Measurements from ENCODE around the gene ZCCHC24. TPM values are rescaled to one million over a fixed set of nuclear protein-coding genes. Genes with fewer than 3 reads are reported as not detected.

ZCCHC24 gene
- polyA plus RNA-seq, 4 donors: 0.89 to 13.0 (median 11.4) TPM

DNA sequence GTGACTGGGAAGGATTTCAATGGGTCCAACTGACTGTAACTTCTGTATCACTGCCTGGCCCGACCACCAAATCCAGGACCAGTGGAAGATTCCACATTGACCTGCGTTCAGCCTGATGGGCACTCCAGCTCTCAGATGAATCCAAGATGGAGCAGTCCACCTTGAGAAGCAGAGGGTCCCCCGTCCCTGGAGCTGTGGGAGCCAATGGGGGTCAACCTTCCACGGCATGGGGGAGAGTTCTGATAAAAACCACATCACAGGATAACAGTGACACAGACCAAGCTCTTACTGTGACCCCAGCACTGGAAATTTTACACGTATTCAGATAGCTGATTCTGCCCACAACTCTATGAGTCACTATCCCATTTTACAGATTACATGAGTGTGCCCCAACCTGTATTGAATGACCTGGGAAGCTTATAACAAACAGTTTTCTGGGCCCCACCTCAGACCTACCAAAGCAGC, 11.2 kb downstream of the ZCCHC24 start:
- DNase-seq (no peak), FAIRE-seq (no peak)
- H3K4me1 ChIP-seq (ENCODE audit: control insufficient read depth in 3 of 3, insufficient read depth in 2 of 3, low read depth in 1 of 3, low read length in 2 of 3): peaks cover 0 to 29% (median 0%) of the 10 kb centered on the region in 3 donors
- H3K27ac ChIP-seq (ENCODE audit: low read depth in 1 of 3, low read length in 2 of 3): peak overlapping the region in 1 of 3 donors; percentile 37
- H3K27me3 ChIP-seq (ENCODE audit: control insufficient read depth in 3 of 3, insufficient read depth in 3 of 3, low read length in 3 of 3): no peaks in the 10 kb centered on the region
- no peak overlapping the region for H3K4me3 ChIP-seq (ENCODE audit: low read depth in 1 of 3, low read length in 3 of 3)
- peaks cover 0 to 46% (median 0%) of the 10 kb centered on the region in 3 donors for H3K36me3 ChIP-seq (ENCODE audit: control insufficient read depth in 3 of 3, insufficient read depth in 2 of 3, low read depth in 1 of 3, low read length in 3 of 3)
- WGBS, 3 donors: 78 to 87% (median 79%) methylated on average over 5 of the region's 5 CpGs
- H3K9me3 ChIP-seq (ENCODE audit: control insufficient read depth in 2 of 2, insufficient read depth in 1 of 2, low read depth in 1 of 2, low read length in 1 of 2): no peaks in the 10 kb centered on the region

DNA sequence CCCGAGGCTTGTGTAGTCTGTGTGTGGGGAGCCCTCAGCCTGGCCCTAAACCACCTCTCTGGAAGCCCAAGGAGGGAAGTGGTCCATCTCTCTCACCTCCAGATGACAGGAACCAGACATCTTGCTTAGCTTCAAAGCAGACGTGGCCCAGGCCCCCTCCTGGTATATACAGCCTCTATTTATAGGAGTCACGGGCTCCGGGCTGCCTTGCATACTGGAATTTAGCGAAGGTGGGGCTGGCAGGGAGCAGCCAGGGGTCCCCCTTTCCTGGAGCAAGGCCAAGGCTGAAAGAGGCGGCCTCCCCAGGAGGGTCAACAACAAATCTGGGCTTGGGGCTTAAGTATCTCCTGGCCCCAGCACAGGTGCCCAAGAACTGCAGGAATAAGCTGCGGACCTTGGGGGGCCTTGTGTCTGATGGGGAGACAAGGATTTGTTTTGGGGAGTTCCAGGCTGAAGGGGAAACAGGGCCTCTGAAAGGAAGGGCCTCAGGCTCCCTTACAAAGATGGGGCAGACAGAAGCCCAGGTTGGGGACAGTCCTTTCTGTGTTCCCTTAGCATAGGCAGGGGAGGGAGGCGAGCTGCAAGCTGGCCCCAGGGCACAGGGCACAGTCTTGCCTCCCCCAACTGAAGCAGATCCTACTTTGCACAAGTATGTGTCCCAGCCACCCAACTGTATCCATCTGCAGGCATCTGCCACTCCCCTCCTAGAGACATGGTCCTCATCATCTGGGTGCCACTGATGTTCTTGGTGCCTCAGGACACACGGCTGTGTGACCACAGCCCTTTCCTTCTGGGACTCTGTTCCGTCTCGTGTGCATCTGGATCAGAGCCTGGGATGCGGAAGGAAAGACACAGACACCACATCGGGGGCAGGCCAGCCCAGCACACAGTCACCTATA, 11.9 kb downstream of the ZCCHC24 start:
- Histone ChIP-seq H3K27me3 (ENCODE audit: control insufficient read depth in 3 of 3, insufficient read depth in 3 of 3, low read length in 3 of 3) (no peaks in the 10 kb centered on the region), H3K27ac (ENCODE audit: low read depth in 1 of 3, low read length in 2 of 3) (peak overlapping the region in 1 of 3 donors; percentile 3), H3K9me3 (ENCODE audit: control insufficient read depth in 2 of 2, insufficient read depth in 1 of 2, low read depth in 1 of 2, low read length in 1 of 2) (no peaks in the 10 kb centered on the region), H3K4me3 (ENCODE audit: low read depth in 1 of 3, low read length in 3 of 3) (no peak overlapping the region), H3K4me1 (ENCODE audit: control insufficient read depth in 3 of 3, insufficient read depth in 2 of 3, low read depth in 1 of 3, low read length in 2 of 3) (peaks cover 0 to 29% (median 0%) of the 10 kb centered on the region in 3 donors), H3K36me3 (ENCODE audit: control insufficient read depth in 3 of 3, insufficient read depth in 2 of 3, low read depth in 1 of 3, low read length in 3 of 3) (peaks cover 0 to 46% (median 0%) of the 10 kb centered on the region in 3 donors)
- DNase-seq (no peak), FAIRE-seq (no peak)
- 80 to 82% (median 81%) methylated on average over 13 of the region's 13 CpGs for WGBS, 3 donors

DNA sequence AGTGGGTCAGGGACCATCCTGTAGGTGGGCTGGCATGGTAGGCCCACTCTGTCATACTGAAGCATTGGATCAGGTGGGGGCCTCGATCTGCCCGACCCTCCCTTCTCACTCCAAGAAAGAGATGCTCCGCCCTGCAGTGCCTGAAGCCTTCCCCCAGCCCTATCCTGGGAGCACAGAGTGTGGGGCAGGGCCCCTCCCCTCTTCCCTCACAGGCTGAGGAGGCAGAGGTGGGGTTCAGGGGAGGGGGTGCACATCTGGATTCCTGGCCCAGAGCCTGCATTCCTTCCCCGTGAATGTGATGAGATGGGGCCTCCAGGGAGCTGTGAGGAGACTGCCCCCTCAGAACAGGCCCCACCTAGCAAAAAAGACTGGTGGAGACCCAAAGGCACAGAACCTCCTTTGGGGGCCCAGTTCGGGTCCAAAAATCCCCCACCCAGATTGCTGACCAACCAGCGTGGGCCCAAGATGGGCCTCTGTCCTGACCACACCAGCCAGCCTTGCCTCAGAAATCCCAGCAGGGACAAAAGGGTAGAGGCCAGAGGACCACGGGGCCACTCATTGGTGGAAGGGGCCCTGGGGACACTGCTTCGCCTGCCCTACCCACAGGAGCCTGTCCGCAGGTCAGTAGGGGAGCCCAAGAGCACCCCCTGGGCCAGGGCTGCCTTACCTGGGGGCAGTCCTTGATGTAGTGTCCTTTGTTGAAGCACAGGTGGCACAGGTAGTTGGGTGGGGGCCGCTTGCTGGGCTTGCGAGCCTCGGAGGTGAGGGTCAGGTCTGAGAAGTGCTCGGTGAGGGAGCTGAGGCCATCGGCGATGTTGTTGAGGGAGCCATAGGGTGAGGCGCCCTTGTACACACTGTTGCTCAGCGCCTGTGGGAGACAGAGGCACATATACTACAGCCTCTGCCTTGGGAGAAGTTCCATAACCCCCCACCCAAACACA, 13.3 kb downstream of the ZCCHC24 start:
- DNase-seq: no peak
- no peaks in the 10 kb centered on the region for H3K9me3 ChIP-seq (ENCODE audit: control insufficient read depth in 2 of 2, insufficient read depth in 1 of 2, low read depth in 1 of 2, low read length in 1 of 2)
- FAIRE-seq: no peak

DNA sequence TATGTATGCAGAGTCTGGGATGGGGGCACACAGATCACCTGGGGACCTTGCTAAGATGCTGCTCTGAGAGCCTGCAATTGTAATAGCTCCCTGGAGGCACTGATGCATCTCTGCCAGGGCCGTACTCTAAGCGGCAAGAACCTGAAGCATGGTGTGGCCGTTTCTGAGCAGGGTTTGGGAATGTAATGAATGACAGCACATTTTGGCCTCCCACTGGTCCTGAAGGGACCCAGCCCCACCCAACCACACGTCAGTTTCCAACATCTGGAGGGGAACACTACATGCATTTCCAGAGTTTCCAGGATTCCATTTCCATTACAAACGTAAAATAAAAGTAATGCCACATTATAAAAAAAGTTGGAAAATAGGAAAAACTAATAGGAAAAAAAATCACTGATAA, 14.0 kb downstream of the ZCCHC24 start:
- DNase-seq (no peak), FAIRE-seq (no peak)
- Histone ChIP-seq H3K27ac (ENCODE audit: low read depth in 1 of 3, low read length in 2 of 3) (no peak overlapping the region), H3K27me3 (ENCODE audit: control insufficient read depth in 3 of 3, insufficient read depth in 3 of 3, low read length in 3 of 3) (no peaks in the 10 kb centered on the region), H3K4me3 (ENCODE audit: low read depth in 1 of 3, low read length in 3 of 3) (no peak overlapping the region), H3K36me3 (ENCODE audit: control insufficient read depth in 3 of 3, insufficient read depth in 2 of 3, low read depth in 1 of 3, low read length in 3 of 3) (peaks cover 0 to 37% (median 0%) of the 10 kb centered on the region in 3 donors), H3K4me1 (ENCODE audit: control insufficient read depth in 3 of 3, insufficient read depth in 2 of 3, low read depth in 1 of 3, low read length in 2 of 3) (peaks cover 0 to 29% (median 0%) of the 10 kb centered on the region in 3 donors), H3K9me3 (ENCODE audit: control insufficient read depth in 2 of 2, insufficient read depth in 1 of 2, low read depth in 1 of 2, low read length in 1 of 2) (no peaks in the 10 kb centered on the region)
- whole genome bisulfite sequencing, 3 donors: 73 to 81% (median 76%) methylated on average over 5 of the region's 5 CpGs

More for the DNA sequence above, 13.3 kb downstream of the ZCCHC24 start:
- Histone ChIP-seq H3K27ac (ENCODE audit: low read depth in 1 of 3, low read length in 2 of 3) (peak overlapping the region in 1 of 3 donors; percentile 33), H3K4me1 (ENCODE audit: control insufficient read depth in 3 of 3, insufficient read depth in 2 of 3, low read depth in 1 of 3, low read length in 2 of 3) (peaks cover 0 to 29% (median 0%) of the 10 kb centered on the region in 3 donors), H3K36me3 (ENCODE audit: control insufficient read depth in 3 of 3, insufficient read depth in 2 of 3, low read depth in 1 of 3, low read length in 3 of 3) (peaks cover 0 to 41% (median 0%) of the 10 kb centered on the region in 3 donors), H3K4me3 (ENCODE audit: low read depth in 1 of 3, low read length in 3 of 3) (no peak overlapping the region), H3K27me3 (ENCODE audit: control insufficient read depth in 3 of 3, insufficient read depth in 3 of 3, low read length in 3 of 3) (no peaks in the 10 kb centered on the region)
- 81 to 90% (median 86%) methylated on average over 17 of the region's 17 CpGs for WGBS, 3 donors

DNA sequence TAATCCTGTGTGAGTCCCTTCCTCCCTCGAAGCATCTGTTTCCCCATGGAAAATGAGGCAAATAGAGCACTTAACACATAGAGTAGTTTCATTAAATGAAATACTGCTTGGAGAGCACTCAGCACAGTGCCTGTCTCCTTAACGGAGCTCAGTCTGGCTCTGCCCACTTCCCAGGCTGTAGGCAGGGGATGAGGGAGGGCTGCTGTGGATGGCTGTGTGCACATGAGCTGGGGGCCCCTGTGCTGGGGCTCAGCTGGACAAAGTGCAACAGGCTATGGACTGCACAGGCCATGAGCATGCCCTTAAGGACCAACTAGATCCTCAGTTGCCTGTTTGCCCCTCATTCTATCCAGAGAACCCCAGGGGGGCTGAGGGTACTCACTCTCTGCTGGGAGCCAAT, 14.5 kb downstream of the ZCCHC24 start:
- Histone ChIP-seq H3K36me3 (ENCODE audit: control insufficient read depth in 3 of 3, insufficient read depth in 2 of 3, low read depth in 1 of 3, low read length in 3 of 3) (peaks cover 0 to 35% (median 0%) of the 10 kb centered on the region in 3 donors), H3K27me3 (ENCODE audit: control insufficient read depth in 3 of 3, insufficient read depth in 3 of 3, low read length in 3 of 3) (no peaks in the 10 kb centered on the region), H3K27ac (ENCODE audit: low read depth in 1 of 3, low read length in 2 of 3) (no peak overlapping the region), H3K9me3 (ENCODE audit: control insufficient read depth in 2 of 2, insufficient read depth in 1 of 2, low read depth in 1 of 2, low read length in 1 of 2) (no peaks in the 10 kb centered on the region), H3K4me1 (ENCODE audit: control insufficient read depth in 3 of 3, insufficient read depth in 2 of 3, low read depth in 1 of 3, low read length in 2 of 3) (peaks cover 0 to 29% (median 0%) of the 10 kb centered on the region in 3 donors), H3K4me3 (ENCODE audit: low read depth in 1 of 3, low read length in 3 of 3) (no peak overlapping the region)
- 54 to 64% (median 58%) methylated on average over 2 of the region's 2 CpGs for WGBS, 3 donors
- FAIRE-seq (no peak), DNase-seq (peak in 1 of 2 donors; percentile 62)

DNA sequence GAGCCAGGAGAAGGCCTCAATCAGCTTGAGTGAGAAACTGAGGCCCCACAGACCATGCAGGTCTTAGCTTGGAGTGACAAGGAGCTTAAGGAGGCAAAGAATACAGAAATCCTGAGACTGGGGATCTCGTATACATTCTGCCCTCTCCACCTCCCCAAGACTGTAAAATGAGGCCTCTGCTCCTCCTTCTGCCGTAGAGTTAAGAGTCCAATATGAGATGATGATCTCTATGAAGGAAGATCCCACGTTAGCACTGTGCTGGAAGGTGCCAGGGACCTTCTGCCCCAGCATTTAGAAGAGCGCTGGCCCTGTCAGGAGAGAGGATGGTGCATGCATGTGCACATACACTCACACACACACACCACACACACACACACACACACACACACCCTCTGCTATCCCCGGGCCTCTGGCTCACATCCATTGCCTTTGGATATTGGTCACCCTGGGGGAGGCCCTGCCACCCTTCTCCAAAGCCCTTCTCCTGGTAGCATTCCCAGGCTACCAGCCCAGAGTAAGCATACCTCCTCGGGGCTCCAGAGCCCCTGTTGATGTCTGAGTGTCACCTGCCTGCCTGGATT, 15.0 kb downstream of the ZCCHC24 start:
- FAIRE-seq: no peak

DNA sequence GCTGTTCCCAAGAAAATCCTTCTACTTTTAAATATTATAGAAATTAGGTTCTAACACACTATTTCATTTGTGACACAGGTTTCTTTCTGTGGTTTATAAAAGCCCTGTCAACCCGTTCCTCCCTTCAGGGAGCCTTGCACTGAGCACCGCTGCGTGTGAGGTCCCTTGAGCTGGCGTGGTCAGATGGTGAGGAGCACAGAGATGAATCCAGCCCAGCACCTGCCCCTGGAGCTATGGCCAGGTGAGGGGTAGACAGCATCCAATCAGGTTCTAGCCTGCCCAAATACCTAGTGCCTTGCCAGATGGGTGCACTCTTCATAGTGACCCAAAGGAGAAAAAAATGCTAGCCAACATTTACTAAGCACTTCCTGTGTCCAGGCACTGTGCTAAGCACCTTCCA, 15.7 kb downstream of the ZCCHC24 start:
- 81 to 89% (median 86%) methylated on average over 4 of the region's 4 CpGs for WGBS, 3 donors
- Histone ChIP-seq H3K4me3 (ENCODE audit: low read depth in 1 of 3, low read length in 3 of 3) (no peak overlapping the region), H3K9me3 (ENCODE audit: control insufficient read depth in 2 of 2, insufficient read depth in 1 of 2, low read depth in 1 of 2, low read length in 1 of 2) (no peaks in the 10 kb centered on the region), H3K27me3 (ENCODE audit: control insufficient read depth in 3 of 3, insufficient read depth in 3 of 3, low read length in 3 of 3) (no peaks in the 10 kb centered on the region), H3K27ac (ENCODE audit: low read depth in 1 of 3, low read length in 2 of 3) (peak overlapping the region in 1 of 3 donors; percentile 23), H3K36me3 (ENCODE audit: control insufficient read depth in 3 of 3, insufficient read depth in 2 of 3, low read depth in 1 of 3, low read length in 3 of 3) (peaks cover 0 to 38% (median 0%) of the 10 kb centered on the region in 3 donors), H3K4me1 (ENCODE audit: control insufficient read depth in 3 of 3, insufficient read depth in 2 of 3, low read depth in 1 of 3, low read length in 2 of 3) (peaks cover 0 to 38% (median 0%) of the 10 kb centered on the region in 3 donors)
- DNase-seq (no peak), FAIRE-seq (no peak)

More for the DNA sequence above, 15.0 kb downstream of the ZCCHC24 start:
- Histone ChIP-seq H3K36me3 (ENCODE audit: control insufficient read depth in 3 of 3, insufficient read depth in 2 of 3, low read depth in 1 of 3, low read length in 3 of 3) (peaks cover 0 to 34% (median 0%) of the 10 kb centered on the region in 3 donors), H3K9me3 (ENCODE audit: control insufficient read depth in 2 of 2, insufficient read depth in 1 of 2, low read depth in 1 of 2, low read length in 1 of 2) (no peaks in the 10 kb centered on the region), H3K4me1 (ENCODE audit: control insufficient read depth in 3 of 3, insufficient read depth in 2 of 3, low read depth in 1 of 3, low read length in 2 of 3) (peaks cover 0 to 31% (median 0%) of the 10 kb centered on the region in 3 donors), H3K27ac (ENCODE audit: low read depth in 1 of 3, low read length in 2 of 3) (peak overlapping the region in 1 of 3 donors; percentile 23), H3K27me3 (ENCODE audit: control insufficient read depth in 3 of 3, insufficient read depth in 3 of 3, low read length in 3 of 3) (no peaks in the 10 kb centered on the region), H3K4me3 (ENCODE audit: low read depth in 1 of 3, low read length in 3 of 3) (no peak overlapping the region)
- peak in 1 of 2 donors; percentile 54 for DNase-seq
- WGBS, 3 donors: 67 to 74% (median 71%) methylated on average over 5 to 6 of the region's 6 CpGs

All from small intestine (tissue), 7 donors.